Non-pigmented ciliary epithelial cell (primary cell): Measurements from ENCODE around the gene PLXNA4.

Source experiments
- DNase-seq: peaks from one replicate; pipeline ENCODE4 v3.0.0-alpha.2; 2010; ENCODE audit warnings: low read depth

The PLXNA4 gene

GRCh38 chr7:132089356-132089755, 486.9 kb downstream of the PLXNA4 start:
- DNase-seq = no peak

- no peak for DNase-seq
Measured at GRCh38 chr7:132087421-132087820, 488.8 kb downstream of the PLXNA4 start.

GRCh38 chr7:132084776-132085388, 491.4 kb downstream of the PLXNA4 start:
- DNase-seq = no peak

GRCh38 chr7:132083537-132084123, 492.6 kb downstream of the PLXNA4 start:
- no peak for DNase-seq

GRCh38 chr7:132083126-132083525, 493.1 kb downstream of the PLXNA4 start:
- no peak for DNase-seq

- DNase-seq = no peak
Measured at GRCh38 chr7:132082394-132082793, 493.9 kb downstream of the PLXNA4 start.

- DNase-seq = no peak
Measured at GRCh38 chr7:132081686-132082085, 494.6 kb downstream of the PLXNA4 start.

- no peak for DNase-seq
Measured at GRCh38 chr7:132080967-132081668, 495.2 kb downstream of the PLXNA4 start.

GRCh38 chr7:132080467-132080866, 495.8 kb downstream of the PLXNA4 start:
- DNase-seq = no peak

- DNase-seq = no peak
Measured at GRCh38 chr7:132078891-132079735, 497.2 kb downstream of the PLXNA4 start.

GRCh38 chr7:132077971-132078685, 498.1 kb downstream of the PLXNA4 start:
- no peak for DNase-seq

- no peak for DNase-seq
Measured at GRCh38 chr7:132076301-132077035, 499.8 kb downstream of the PLXNA4 start.

- DNase-seq = no peak
Measured at GRCh38 chr7:132075515-132075914, 500.8 kb downstream of the PLXNA4 start.

GRCh38 chr7:132073920-132074589, 502.2 kb downstream of the PLXNA4 start:
- no peak for DNase-seq
